Smooth muscle cell (in vitro differentiated cells): ENCODE data around the gene GTPBP4. TPM values are rescaled to one million over a fixed set of nuclear protein-coding genes. Genes with fewer than 3 reads are reported as not detected.

Experiments used
- DNase-seq: peaks from one replicate; lab custom pipeline; 2025; ENCODE audit not compliant: unreplicated experiment; lab: John Stamatoyannopoulos, UW
- H2AFZ ChIP-seq: fragments of 200-600 bp; sonication (generic); 2 replicates; pipeline ENCODE4 v1.6.0; 2016; ENCODE audit warnings: antibody characterized with exemption, low read depth, mild to moderate bottlenecking
- H3F3A ChIP-seq: fragments of 200-600 bp; sonication (generic); 2 replicates; pipeline ENCODE4 v1.6.0; 2017; ENCODE audit warnings: antibody characterized with exemption, low read depth
- H3K27ac ChIP-seq: fragments of 200-600 bp; sonication (generic); 2 replicates; pipeline ENCODE4 v1.5.1; 2016; ENCODE audit warnings: low read depth, mild to moderate bottlenecking
- H3K27me3 ChIP-seq: fragments of 200-600 bp; sonication (generic); 2 replicates; pipeline ENCODE4 v1.6.1; 2016; ENCODE audit warnings: low read depth, mild to moderate bottlenecking
- H3K36me3 ChIP-seq: fragments of 200-600 bp; sonication (generic); 2 replicates; pipeline ENCODE4 v1.5.1; 2016; ENCODE audit warnings: low read depth
- H3K4me1 ChIP-seq: fragments of 200-600 bp; sonication (generic); 2 replicates; pipeline ENCODE4 v1.5.1; 2016; ENCODE audit warnings: low read depth
- H3K4me2 ChIP-seq: fragments of 200-600 bp; sonication (generic); 2 replicates; pipeline ENCODE4 v1.6.0; 2016; ENCODE audit warnings: mild to moderate bottlenecking
- H3K4me3 ChIP-seq: fragments of 200-600 bp; sonication (generic); 2 replicates; pipeline ENCODE4 v1.5.1; 2016; ENCODE audit warnings: mild to moderate bottlenecking
- H3K79me2 ChIP-seq: fragments of 200-600 bp; sonication (generic); 2 replicates; pipeline ENCODE4 v1.6.0; 2016; ENCODE audit warnings: low read depth, mild to moderate bottlenecking
- H3K9ac ChIP-seq: fragments of 200-600 bp; sonication (generic); 2 replicates; pipeline ENCODE4 v1.6.0; 2016; ENCODE audit warnings: low read depth
- H3K9me3 ChIP-seq: fragments of 200-600 bp; sonication (generic); replicated peaks from 2 replicates; pipeline ENCODE4 v1.5.1; 2016; ENCODE audit warnings: low read depth
- H4K20me1 ChIP-seq: fragments of 200-600 bp; sonication (generic); 2 replicates; pipeline ENCODE4 v1.6.0; 2016; ENCODE audit warnings: low read depth
- WGBS: methylation state at CpG from one replicate; pipeline ENCODE4 v1.1.7; 2016; ENCODE audit warnings: low lambda C conversion rate; 5-methylcytosine and 5-hydroxymethylcytosine counted together
- polyA plus RNA-seq: library from polyadenylated mRNA; unstranded; fragments of >200 nt; fragmentation: Nextera tagmentation; extraction: Ambion mirVana; gene quantifications from 2 replicates; pipeline ENCODE4 v1.2.1, GENCODE V29; 2016
- total RNA-seq: library from RNA; depleted of rRNA; stranded (reverse); fragments of >200 nt; gene quantifications from 2 replicates; pipeline ENCODE4 v1.2.3, GENCODE V29; 2014
- TF ChIP-seq, protein P1 (sequence below): fragments of 200-600 bp; sonication (generic); IDR thresholded peaks from 2 replicates; pipeline ENCODE4 v1.5.1; 2017; ENCODE audit warnings: borderline replicate concordance, mild to moderate bottlenecking, antibody characterized with exemption; ENCODE audit not compliant: insufficient read depth, poor library complexity, severe bottlenecking

GTPBP4 gene
- total and polyA plus RNA-seq, 2 experiments from 2014 or later: 42.5 to 52.1 TPM

DNA sequence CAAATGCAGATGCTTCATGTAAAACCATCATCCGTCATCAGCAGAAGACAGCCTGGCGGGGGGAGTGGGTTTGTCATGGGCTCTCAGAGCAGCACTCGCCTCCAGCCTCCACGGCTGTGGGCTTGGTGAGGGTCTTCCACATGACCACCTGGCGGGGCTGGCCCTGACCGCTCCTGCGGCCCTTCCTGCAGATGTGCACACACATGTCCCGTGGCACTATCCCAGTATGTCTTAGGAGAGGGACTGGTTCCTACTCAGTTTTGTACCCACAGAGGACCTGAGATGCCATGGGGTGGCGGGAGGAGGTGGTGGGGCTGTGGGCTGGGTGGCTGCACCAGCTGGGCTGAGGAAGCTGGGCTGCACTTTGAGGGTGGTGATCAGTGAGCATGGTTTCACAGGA lies 32.7 kb downstream of the GTPBP4 start:
- Histone ChIP-seq H3K9ac (no peak overlapping the region), H3K9me3 (no peaks in the 10 kb centered on the region), H3K4me2 (no peak overlapping the region), H3K4me3 (no peak overlapping the region), H2AFZ (no peak overlapping the region), H4K20me1 (no peaks in the 10 kb centered on the region), H3K79me2 (no peaks in the 10 kb centered on the region), H3K27ac (no peak overlapping the region), H3K27me3 (no peaks in the 10 kb centered on the region), H3K4me1 (no peaks in the 10 kb centered on the region), H3F3A (peaks cover 5% of the 10 kb centered on the region), H3K36me3 (peaks cover 10% of the 10 kb centered on the region)
- 98% methylated on average over 9 of the region's 9 CpGs for WGBS
- TF ChIP-seq, protein P1, sequence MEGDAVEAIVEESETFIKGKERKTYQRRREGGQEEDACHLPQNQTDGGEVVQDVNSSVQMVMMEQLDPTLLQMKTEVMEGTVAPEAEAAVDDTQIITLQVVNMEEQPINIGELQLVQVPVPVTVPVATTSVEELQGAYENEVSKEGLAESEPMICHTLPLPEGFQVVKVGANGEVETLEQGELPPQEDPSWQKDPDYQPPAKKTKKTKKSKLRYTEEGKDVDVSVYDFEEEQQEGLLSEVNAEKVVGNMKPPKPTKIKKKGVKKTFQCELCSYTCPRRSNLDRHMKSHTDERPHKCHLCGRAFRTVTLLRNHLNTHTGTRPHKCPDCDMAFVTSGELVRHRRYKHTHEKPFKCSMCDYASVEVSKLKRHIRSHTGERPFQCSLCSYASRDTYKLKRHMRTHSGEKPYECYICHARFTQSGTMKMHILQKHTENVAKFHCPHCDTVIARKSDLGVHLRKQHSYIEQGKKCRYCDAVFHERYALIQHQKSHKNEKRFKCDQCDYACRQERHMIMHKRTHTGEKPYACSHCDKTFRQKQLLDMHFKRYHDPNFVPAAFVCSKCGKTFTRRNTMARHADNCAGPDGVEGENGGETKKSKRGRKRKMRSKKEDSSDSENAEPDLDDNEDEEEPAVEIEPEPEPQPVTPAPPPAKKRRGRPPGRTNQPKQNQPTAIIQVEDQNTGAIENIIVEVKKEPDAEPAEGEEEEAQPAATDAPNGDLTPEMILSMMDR: no peak
- no peak for DNase-seq

DNA sequence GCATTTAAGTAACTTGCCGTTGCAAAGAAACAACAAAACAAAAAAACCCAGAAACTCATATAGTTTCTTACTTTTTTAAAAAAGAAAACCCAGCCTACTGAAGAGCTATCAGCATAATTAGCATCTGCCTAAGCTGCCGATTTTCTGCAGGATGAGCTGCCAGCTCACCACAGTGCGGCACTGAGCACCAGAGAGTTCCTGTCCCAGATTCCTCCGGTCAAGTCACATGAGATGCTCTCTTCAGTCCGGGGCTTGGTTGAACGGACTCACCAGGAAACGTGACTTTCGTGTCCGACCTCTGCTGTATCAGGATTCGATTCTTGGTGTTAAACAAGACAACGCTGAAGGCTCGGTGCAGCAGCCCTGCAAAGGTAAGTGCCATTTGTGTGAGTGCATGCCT lies 34.2 kb downstream of the GTPBP4 start:
- 92% methylated on average over 12 of the region's 12 CpGs for WGBS
- Histone ChIP-seq H3K27me3 (no peaks in the 10 kb centered on the region), H3K9ac (no peak overlapping the region), H3K36me3 (peaks cover 5% of the 10 kb centered on the region), H3K4me1 (no peaks in the 10 kb centered on the region), H2AFZ (no peak overlapping the region), H3F3A (peaks cover 2% of the 10 kb centered on the region), H3K79me2 (no peaks in the 10 kb centered on the region), H3K27ac (no peak overlapping the region), H3K4me3 (no peak overlapping the region), H3K4me2 (no peak overlapping the region), H3K9me3 (no peaks in the 10 kb centered on the region), H4K20me1 (no peaks in the 10 kb centered on the region)
- TF ChIP-seq, protein P1: no peak
- DNase-seq: no peak

DNA sequence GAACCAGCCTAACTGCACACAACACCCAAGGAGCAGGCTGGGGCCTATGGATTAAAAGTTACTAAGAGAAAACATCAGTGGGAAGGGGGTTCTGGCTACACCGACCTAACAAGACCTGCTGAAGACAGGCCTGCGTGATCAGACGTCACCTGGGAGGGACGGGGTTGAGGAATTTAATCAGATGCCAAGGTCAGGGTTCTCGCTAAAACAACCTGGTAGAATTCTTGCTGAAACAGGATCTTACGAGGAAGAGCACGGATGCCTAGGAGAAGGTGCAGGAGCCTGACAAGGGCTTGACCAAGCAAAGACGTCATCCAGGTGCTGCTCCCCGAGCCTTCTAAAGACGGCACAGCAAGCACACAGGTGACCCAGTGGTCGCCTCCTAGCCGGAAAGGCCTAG lies 35.9 kb downstream of the GTPBP4 start:
- Histone ChIP-seq H3K36me3 (no peaks in the 10 kb centered on the region), H3K9me3 (no peaks in the 10 kb centered on the region), H3K4me1 (no peaks in the 10 kb centered on the region), H3K4me3 (no peak overlapping the region), H3K27me3 (no peaks in the 10 kb centered on the region), H3K9ac (no peak overlapping the region), H3F3A (no peaks in the 10 kb centered on the region), H3K27ac (no peak overlapping the region), H2AFZ (no peak overlapping the region), H3K79me2 (no peaks in the 10 kb centered on the region), H4K20me1 (no peaks in the 10 kb centered on the region), H3K4me2 (no peak overlapping the region)
- WGBS: 97% methylated on average over 12 of the region's 12 CpGs
- TF ChIP-seq, protein P1: no peak
- no peak for DNase-seq

DNA sequence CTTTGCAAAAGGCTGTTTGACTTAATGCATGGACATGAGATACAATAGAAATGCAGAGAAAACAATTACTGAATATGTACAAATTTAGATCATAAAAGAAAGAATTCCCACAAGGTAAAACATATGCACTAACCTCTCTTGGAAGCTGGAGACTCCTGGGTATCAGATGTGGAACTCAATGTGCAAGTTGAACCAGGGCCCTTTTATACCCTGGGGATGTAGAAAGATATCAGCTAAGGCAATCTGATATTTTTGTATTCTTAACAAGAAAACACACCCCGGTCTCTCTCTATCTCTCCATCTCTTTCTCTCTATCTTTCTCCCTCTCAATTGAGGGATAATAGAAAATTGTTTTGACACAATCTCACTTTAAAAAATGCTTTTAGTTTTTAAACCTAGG lies 37.4 kb downstream of the GTPBP4 start, which contains the start of gene IDI2:
TSS of gene IDI2 (minus strand) at position 177 of the 400 bp plus-strand sequence. CDS start 1,136 bp downstream, outside the sequence.
- Histone ChIP-seq H3K27me3 (no peaks in the 10 kb centered on the region), H3K4me1 (no peaks in the 10 kb centered on the region), H3K27ac (no peak within 1 kb of the TSS), H3K79me2 (no peaks in the 10 kb centered on the region), H3K9me3 (no peaks in the 10 kb centered on the region), H3K36me3 (no peaks in the 10 kb centered on the region), H3F3A (no peaks in the 10 kb centered on the region), H3K4me2 (no peak within 1 kb of the TSS), H3K9ac (no peak within 1 kb of the TSS), H3K4me3 (no peak within 1 kb of the TSS), H2AFZ (no peak within 1 kb of the TSS), H4K20me1 (no peaks in the 10 kb centered on the region)
- TF ChIP-seq, protein P1: no peak
- no peak for DNase-seq
- 91% methylated on average over 1 of the region's 1 CpG for WGBS
